Fibroblast of mammary gland (primary cell): ENCODE results near the gene GARIN5B.

Source experiments
- DNase-seq: peaks from one replicate; pipeline ENCODE4 v3.0.0-alpha.2; 2010; ENCODE audit warnings: low read depth
- H3K4me3 ChIP-seq: 2 replicates; pipeline ENCODE4 v1.5.1; 2011; ENCODE audit warnings: low read depth, mild to moderate bottlenecking, low read length, moderate library complexity; ENCODE audit not compliant: control insufficient read depth
- TF ChIP-seq, protein P1 (sequence below): conservative IDR thresholded peaks from 2 replicates; pipeline ENCODE4 v1.5.1; 2011; ENCODE audit warnings: low read depth, low read length, inconsistent platforms; ENCODE audit not compliant: control insufficient read depth, insufficient read depth

GARIN5B gene

DNA sequence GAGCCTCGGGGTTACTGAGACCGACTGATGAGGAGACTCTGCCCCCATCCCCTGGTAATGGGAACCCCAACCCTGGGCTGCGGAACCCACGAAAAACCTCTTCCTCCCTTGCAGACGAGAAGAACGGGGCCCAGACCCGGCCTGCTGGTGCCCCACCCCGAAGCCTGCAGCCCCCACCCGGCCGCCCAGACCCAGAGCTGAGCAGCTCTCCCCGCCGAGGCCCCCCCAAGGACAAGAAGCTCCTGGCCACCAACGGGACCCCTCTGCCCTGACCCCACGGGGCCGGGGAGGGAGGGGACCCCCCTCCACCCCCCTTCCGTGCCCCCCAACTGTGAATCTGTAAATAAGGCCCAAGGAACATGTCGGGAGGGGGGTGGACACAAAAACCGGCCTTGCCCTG lies 51.3 kb downstream of the GARIN5B start:
- TF ChIP-seq, protein P1, sequence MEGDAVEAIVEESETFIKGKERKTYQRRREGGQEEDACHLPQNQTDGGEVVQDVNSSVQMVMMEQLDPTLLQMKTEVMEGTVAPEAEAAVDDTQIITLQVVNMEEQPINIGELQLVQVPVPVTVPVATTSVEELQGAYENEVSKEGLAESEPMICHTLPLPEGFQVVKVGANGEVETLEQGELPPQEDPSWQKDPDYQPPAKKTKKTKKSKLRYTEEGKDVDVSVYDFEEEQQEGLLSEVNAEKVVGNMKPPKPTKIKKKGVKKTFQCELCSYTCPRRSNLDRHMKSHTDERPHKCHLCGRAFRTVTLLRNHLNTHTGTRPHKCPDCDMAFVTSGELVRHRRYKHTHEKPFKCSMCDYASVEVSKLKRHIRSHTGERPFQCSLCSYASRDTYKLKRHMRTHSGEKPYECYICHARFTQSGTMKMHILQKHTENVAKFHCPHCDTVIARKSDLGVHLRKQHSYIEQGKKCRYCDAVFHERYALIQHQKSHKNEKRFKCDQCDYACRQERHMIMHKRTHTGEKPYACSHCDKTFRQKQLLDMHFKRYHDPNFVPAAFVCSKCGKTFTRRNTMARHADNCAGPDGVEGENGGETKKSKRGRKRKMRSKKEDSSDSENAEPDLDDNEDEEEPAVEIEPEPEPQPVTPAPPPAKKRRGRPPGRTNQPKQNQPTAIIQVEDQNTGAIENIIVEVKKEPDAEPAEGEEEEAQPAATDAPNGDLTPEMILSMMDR = no peak
- H3K4me3 ChIP-seq = no peak overlapping the region
- no peak for DNase-seq

DNA sequence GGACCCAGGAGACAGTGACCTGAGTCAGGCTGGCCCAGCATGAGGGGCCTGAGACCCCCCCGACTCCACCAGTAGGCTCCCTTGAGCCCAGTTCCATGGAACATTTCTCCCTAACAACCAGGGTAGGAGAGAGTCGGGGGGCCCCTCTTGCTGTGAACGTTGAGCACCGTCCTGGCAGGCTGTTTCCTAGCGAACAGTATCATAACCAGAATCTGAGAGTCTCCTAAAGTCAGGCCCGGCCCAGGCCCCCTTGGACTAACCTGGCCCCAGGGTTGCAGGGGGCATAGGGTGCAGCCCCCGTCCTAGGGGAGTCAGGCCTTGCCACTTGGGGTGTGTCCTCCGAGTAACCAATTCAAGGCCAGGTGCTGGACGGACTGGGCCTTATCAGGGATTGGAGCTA lies 51.7 kb downstream of the GARIN5B start:
- TF ChIP-seq, protein P1 = no peak
- H3K4me3 ChIP-seq = no peak overlapping the region
- DNase-seq = no peak

DNA sequence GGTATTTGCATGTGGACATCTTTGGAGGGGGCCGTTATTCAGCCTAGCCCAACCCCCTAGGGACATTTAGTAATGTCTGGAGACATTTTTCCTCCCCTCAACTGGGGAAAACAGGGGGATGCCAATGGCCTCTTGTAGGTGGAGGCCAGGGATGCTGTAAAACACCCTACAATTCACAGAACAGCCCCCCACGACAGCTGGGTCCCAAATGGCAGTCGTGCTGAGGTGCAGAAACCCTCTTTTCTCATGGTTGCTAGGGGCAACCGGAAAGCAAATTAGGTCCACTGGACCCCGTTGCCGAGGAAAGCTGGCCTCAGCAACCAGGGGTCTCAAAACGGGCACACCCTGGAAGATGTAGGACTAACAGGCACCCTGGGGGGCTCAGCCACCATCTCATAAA lies 52.6 kb downstream of the GARIN5B start:
- TF ChIP-seq, protein P1 = no peak
- no peak for DNase-seq
- no peak overlapping the region for H3K4me3 ChIP-seq

- TF ChIP-seq, protein P1 = no peak
- no peak overlapping the region for H3K4me3 ChIP-seq
- DNase-seq = no peak
Observed at GRCh38 chr19:55309448-55309847, 53.6 kb downstream of the GARIN5B start.

GRCh38 chr19:55308281-55308680 lies 54.8 kb downstream of the GARIN5B start:
- DNase-seq = no peak
- no peak overlapping the region for H3K4me3 ChIP-seq
- TF ChIP-seq, protein P1 = no peak

DNA sequence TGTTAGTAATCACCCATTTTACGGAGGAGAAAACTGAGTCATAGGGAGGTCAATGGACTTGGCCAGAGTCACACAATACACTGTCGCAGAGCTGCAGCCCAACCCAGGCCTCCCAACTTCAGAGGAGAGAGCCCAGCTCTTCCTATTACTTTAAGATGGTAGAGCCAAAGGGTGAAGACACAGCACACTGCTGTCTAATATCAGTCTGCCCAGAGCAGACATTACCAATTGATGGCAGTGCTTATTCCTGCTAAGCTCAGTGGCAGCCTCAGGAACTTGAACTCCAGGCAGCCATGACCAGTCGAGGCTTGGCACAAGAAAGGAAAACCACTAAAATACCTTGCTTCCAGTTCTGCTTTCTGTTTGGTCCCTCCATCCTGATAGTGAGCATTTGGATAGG lies 56.3 kb downstream of the GARIN5B start:
- TF ChIP-seq, protein P1 = no peak
- DNase-seq = no peak
- H3K4me3 ChIP-seq = no peak overlapping the region

DNA sequence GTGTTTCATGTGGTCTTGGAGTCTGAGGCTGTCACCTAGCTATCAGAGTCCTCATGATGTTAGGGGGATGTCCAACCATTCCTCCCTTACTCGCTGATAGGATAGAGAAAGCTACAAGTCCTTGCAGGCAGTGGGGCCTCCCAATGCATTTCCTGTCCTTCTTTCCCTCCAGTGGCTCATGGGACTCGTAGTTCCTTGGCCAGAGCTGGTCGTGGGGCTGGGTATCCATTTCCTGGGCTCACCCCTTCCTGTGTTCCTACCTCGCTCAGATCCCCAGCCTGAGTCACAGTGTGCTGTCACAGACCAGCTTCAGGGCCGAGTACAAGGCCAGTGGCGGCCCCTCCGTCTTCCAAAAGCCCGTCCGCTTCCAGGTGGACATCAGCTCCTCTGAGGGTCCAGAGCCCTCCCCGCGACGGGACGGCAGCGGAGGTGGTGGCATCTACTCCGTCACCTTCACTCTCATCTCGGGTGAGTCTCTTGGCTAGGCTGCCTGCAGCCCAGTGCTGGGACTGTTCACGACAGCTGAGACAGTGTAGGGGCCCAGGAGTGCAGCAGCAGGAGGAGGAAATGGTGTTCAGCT lies 57.0 kb downstream of the GARIN5B start:
- TF ChIP-seq, protein P1 = no peak
- no peak overlapping the region for H3K4me3 ChIP-seq

More for the DNA sequence above, 57.0 kb downstream of the GARIN5B start:
- DNase-seq = no peak
